T-helper 1 cell treated with Interleukin-12 subunit alpha and Interleukin-12 subunit beta and Interleukin-4 antibody, amounts not matched to agents 30 ng/mL and 1 ng/mL, for 36 hours (primary cell): Measurements from ENCODE around the gene PRR33. TPM values are rescaled to one million over a fixed set of nuclear protein-coding genes. Genes with fewer than 3 reads are reported as not detected.
"Not testable (repeated sequence)": the region's sequence is repeated elsewhere in the genome, so short reads cannot be mapped to it uniquely, and the experiment has no call there.

Experiments used
- intact Hi-C: fragments of 100-400 bp; cut with micrococcal nuclease; formaldehyde crosslinking; loops from one replicate; pipeline ENCODE4 v1.15.1; 2024
- total RNA-seq: library from RNA; stranded (reverse); gene quantifications from 2 replicates; pipeline ENCODE4 v1.2.3, GENCODE V29; 2022

Gene PRR33
- total RNA-seq, 1 donor from 2014 or later = not detected

- intact Hi-C loops = no loop called here
Measured at GRCh38 chr11:1878137-1879031, 13.3 kb downstream of the PRR33 start.

GRCh38 chr11:1877211-1878136 is 14.2 kb downstream of the PRR33 start:
- intact Hi-C loops = no loop called here

- intact Hi-C loops = no loop called here
Measured at GRCh38 chr11:1876361-1877063, 15.2 kb downstream of the PRR33 start.

GRCh38 chr11:1875851-1876301 is 15.8 kb downstream of the PRR33 start:
- intact Hi-C loops = not testable (repeated sequence)

GRCh38 chr11:1875093-1875850 is 16.4 kb downstream of the PRR33 start:
- intact Hi-C loops = no loop called here

GRCh38 chr11:1874441-1875092 is 17.1 kb downstream of the PRR33 start:
- intact Hi-C loops = not testable (repeated sequence)

- intact Hi-C loops = not testable (repeated sequence)
Measured at GRCh38 chr11:1873813-1874150, 17.9 kb downstream of the PRR33 start.

GRCh38 chr11:1873048-1873812 is 18.5 kb downstream of the PRR33 start:
- intact Hi-C loops = no loop called here

- intact Hi-C loops = no loop called here
Measured at GRCh38 chr11:1872267-1872985, 19.3 kb downstream of the PRR33 start.

- intact Hi-C loops = loop anchor here (1.0 kb wide), 1 partner anchor 18 kb away; the partner anchor contains the start of gene LSP1
Measured at GRCh38 chr11:1871531-1871930, 20.2 kb downstream of the PRR33 start.

GRCh38 chr11:1870721-1871466 is 20.8 kb downstream of the PRR33 start:
- intact Hi-C loops = loop anchor here (1.0 kb wide), 1 partner anchor 18 kb away; the partner anchor contains the start of gene LSP1

- intact Hi-C loops = no loop called here
Measured at GRCh38 chr11:1870326-1870696, 21.4 kb downstream of the PRR33 start.

- intact Hi-C loops = no loop called here
Measured at GRCh38 chr11:1869427-1870325, 22.0 kb downstream of the PRR33 start.

- intact Hi-C loops = no loop called here
Measured at GRCh38 chr11:1868636-1869291, 22.9 kb downstream of the PRR33 start.

- intact Hi-C loops = no loop called here
Measured at GRCh38 chr11:1868056-1868635, 23.5 kb downstream of the PRR33 start.

- intact Hi-C loops = no loop called here
Measured at GRCh38 chr11:1867381-1867780, 24.3 kb downstream of the PRR33 start.
